GM12878 (cell line): ENCODE measurements around the gene ITLN1. TPM values are rescaled to one million over a fixed set of nuclear protein-coding genes. Genes with fewer than 3 reads are reported as not detected.

Source experiments
- ATAC-seq: fragments of 200-7000 bp; cut with Tn5 transposase; 3 replicates; pipeline ENCODE4 v1.9.1; 2020; ENCODE audit warnings: mild to moderate bottlenecking, moderate library complexity
- BruUV-seq: library from RNA; stranded (reverse); fragments of 400-500 nt; replicated peaks from 2 replicates; lab custom pipeline; 2021; lab: Mats Ljungman, UMichigan
- CTCF ChIA-PET: fragments of 300-600 bp; sonication (Branson Sonifier 250); formaldehyde crosslinking; extraction: SDS; loops from one replicate; lab custom pipeline; 2021; ENCODE audit warnings: inconsistent platforms; lab: Yijun Ruan, JAX
- POLR2A ChIA-PET: fragments of 350-600 bp; formaldehyde crosslinking; extraction: SDS; loops from one replicate; lab custom pipeline; 2021; ENCODE audit warnings: inconsistent platforms; lab: Charles Lee
- RAD21 ChIA-PET: fragments of 300-600 bp; sonication (Branson Sonifier 250); formaldehyde crosslinking; loops from one replicate; lab custom pipeline; 2023; ENCODE audit warnings: antibody characterized with exemption; ENCODE audit not compliant: unreplicated experiment; lab: Charles Lee
- SMC1A ChIA-PET: fragments of 300-600 bp; sonication (Branson Sonifier 250); formaldehyde crosslinking; loops from one replicate; lab custom pipeline; 2023; ENCODE audit not compliant: unreplicated experiment, uncharacterized antibody; lab: Charles Lee
- DNase-seq: peaks from one replicate; pipeline ENCODE4 v3.0.0-alpha.2; 2011; ENCODE audit warnings: low read depth, low spot score
- FAIRE-seq: peaks from 3 replicates; lab custom pipeline; 2011; peaks lifted over from hg19 to GRCh38; lab: Jason Lieb, UNC
- H2AFZ ChIP-seq: 2 replicates; pipeline ENCODE4 v1.6.0; 2011; ENCODE audit warnings: low read depth, low read length, control low read depth; ENCODE audit not compliant: control insufficient read depth
- H3K27ac ChIP-seq: 2 replicates; pipeline ENCODE4 v1.5.1; 2011; ENCODE audit warnings: control low read depth; ENCODE audit not compliant: control insufficient read depth, insufficient read depth
- H3K27me3 ChIP-seq, 2 experiments: replicated peaks in 1 of 2; 2 replicates each; pipeline versions ENCODE4 v1.6.0 to v1.6.1; 2011; ENCODE audit warnings: low read length in 1 of 2; ENCODE audit not compliant: control insufficient read depth in 2 of 2, insufficient read depth in 2 of 2
- H3K36me3 ChIP-seq, 2 experiments: 2 replicates each; pipeline ENCODE4 v1.5.1; 2011; ENCODE audit warnings: low read length in 1 of 2; ENCODE audit not compliant: control insufficient read depth in 2 of 2, insufficient read depth in 2 of 2
- H3K4me1 ChIP-seq: 2 replicates; pipeline ENCODE4 v1.6.1; 2011; ENCODE audit warnings: mild to moderate bottlenecking, low read length, moderate library complexity, mixed read lengths; ENCODE audit not compliant: control insufficient read depth, insufficient read depth
- H3K4me2 ChIP-seq: 2 replicates; pipeline ENCODE4 v1.6.0; 2011; ENCODE audit warnings: control low read depth; ENCODE audit not compliant: control insufficient read depth, insufficient read depth
- H3K4me3 ChIP-seq: fragments of 200-600 bp; sonication (generic); 2 replicates; pipeline ENCODE4 v1.5.1; 2016
- H3K79me2 ChIP-seq: 2 replicates; pipeline ENCODE4 v1.6.0; 2011; ENCODE audit warnings: low read length; ENCODE audit not compliant: control insufficient read depth, insufficient read depth
- H3K9ac ChIP-seq: 2 replicates; pipeline ENCODE4 v1.8.0; 2011; ENCODE audit warnings: low read length, control low read depth, mixed read lengths; ENCODE audit not compliant: control insufficient read depth, insufficient read depth
- H3K9me3 ChIP-seq: replicated peaks from 3 replicates; pipeline ENCODE4 v1.5.1; 2011; ENCODE audit warnings: mild to moderate bottlenecking, low read length; ENCODE audit not compliant: control insufficient read depth, insufficient read depth
- H4K20me1 ChIP-seq: 2 replicates; pipeline ENCODE4 v1.6.0; 2011; ENCODE audit not compliant: control insufficient read depth, insufficient read depth
- ASH2L ChIP-seq: fragments of 300-600, 200-600 bp; sonication (generic); IDR thresholded peaks from 2 replicates; pipeline ENCODE4 v1.6.1; 2017; ENCODE audit warnings: low read depth, mild to moderate bottlenecking, borderline replicate concordance
- BHLHE40 ChIP-seq, 2 experiments: fragments of 450-650 bp in 1 of 2; IDR thresholded peaks; 2 replicates each; pipeline ENCODE4 v1.6.1; 2011 to 2017; ENCODE audit warnings: low read depth in 2 of 2, borderline replicate concordance in 1 of 2, improper control_type of control experiment in 1 of 2, low read length in 1 of 2, mild to moderate bottlenecking in 1 of 2
- CHD1 ChIP-seq: IDR thresholded peaks from 2 replicates; pipeline ENCODE4 v1.6.1; 2012; ENCODE audit warnings: low read depth, low read length, improper control_type of control experiment
- DPF2 ChIP-seq: fragments of 450-650 bp; IDR thresholded peaks from 2 replicates; pipeline ENCODE4 v1.6.1; 2017; ENCODE audit warnings: mild to moderate bottlenecking
- ETV6 ChIP-seq, 2 experiments: fragments of 450-650 bp in 1 of 2; IDR thresholded peaks in 1 of 2; conservative IDR thresholded peaks in 1 of 2; 2 replicates each; pipeline ENCODE4 v1.6.1; 2014; ENCODE audit warnings: antibody characterized with exemption in 1 of 2, borderline replicate concordance in 1 of 2, low read depth in 1 of 2, mild to moderate bottlenecking in 1 of 2, moderate library complexity in 1 of 2
- IKZF1 ChIP-seq: fragments of 450-650 bp; conservative IDR thresholded peaks from 2 replicates; pipeline ENCODE4 v1.6.1; 2017; ENCODE audit warnings: antibody characterized with exemption, mild to moderate bottlenecking
- JUNB ChIP-seq: IDR thresholded peaks from 2 replicates; pipeline ENCODE4 v1.6.1; 2016; ENCODE audit warnings: antibody characterized with exemption, mild to moderate bottlenecking
- MYB ChIP-seq: fragments of 150-350 bp; IDR thresholded peaks from 2 replicates; pipeline ENCODE4 v1.6.1; 2014; ENCODE audit warnings: mild to moderate bottlenecking, low read depth, low read length, borderline replicate concordance
- POU2F2 ChIP-seq: IDR thresholded peaks from 3 replicates; pipeline ENCODE4 v1.6.1; 2011; ENCODE audit warnings: low read depth, mild to moderate bottlenecking, low read length, borderline replicate concordance
- RUNX3 ChIP-seq: IDR thresholded peaks from 2 replicates; pipeline ENCODE4 v1.6.1; 2012; ENCODE audit warnings: low read length, inconsistent platforms
- SUPT20H ChIP-seq: IDR thresholded peaks from 2 replicates; pipeline ENCODE4 v1.6.1; 2011; ENCODE audit warnings: low read depth, mild to moderate bottlenecking, low read length, moderate library complexity, borderline replicate concordance; ENCODE audit not compliant: control insufficient read depth
- WGBS: methylation state at CpG from one replicate; pipeline ENCODE4 v1.1.6; 2016; ENCODE audit warnings: low lambda C conversion rate; ENCODE audit not compliant: insufficient replicate concordance, insufficient coverage; ENCODE audit errors: missing lambda C conversion rate; 5-methylcytosine and 5-hydroxymethylcytosine counted together
- in situ Hi-C: fragments of 300-500 bp; cut with MboI; formaldehyde crosslinking; loops from 9 replicates; pipeline ENCODE4 v1.14.3; 2018; ENCODE audit warnings: mixed read lengths
- intact Hi-C: fragments of 100-400 bp; cut with micrococcal nuclease; formaldehyde crosslinking; loops from one replicate; pipeline ENCODE4 v1.14.2; 2022; ENCODE audit not compliant: unreplicated experiment
- polyA plus RNA-seq, 11 experiments: library from polyadenylated mRNA; depleted of rRNA in 4 of 11; unstranded in 6 of 11; stranded (reverse) in 5 of 11; fragments of >200 nt; fragmentation: Nextera tagmentation in 4 of 11; fragmentation: Illumina TruSeq in 1 of 11; extraction: Ambion mirVana in 4 of 11; extraction: Trizol in 1 of 11; gene quantifications; 1 replicate in 1 of 11; 2 replicates in 10 of 11; pipeline versions ENCODE4 v1.2.1 to v1.2.3, GENCODE V29; 2011 to 2016; ENCODE audit warnings: inconsistent platforms in 2 of 11, missing spikeins in 2 of 11, low read depth in 1 of 11
- total RNA-seq, 4 experiments: library from RNA; depleted of rRNA in 3 of 4; stranded (reverse); fragments of >200 nt in 3 of 4; fragmentation: Illumina TruSeq in 1 of 4; extraction: Trizol in 1 of 4; gene quantifications; 2 replicates each; pipeline versions ENCODE4 v1.2.1 to v1.2.3, GENCODE V29; 2013 to 2021
- TF ChIP-seq, protein P1 (sequence below): IDR thresholded peaks from 2 replicates; pipeline ENCODE4 v1.6.1; 2011; ENCODE audit warnings: mild to moderate bottlenecking, low read depth, low read length, moderate library complexity; ENCODE audit not compliant: insufficient replicate concordance
- TF ChIP-seq, protein P2 (sequence below): IDR thresholded peaks from 2 replicates; pipeline ENCODE4 v1.6.1; 2011; ENCODE audit warnings: borderline replicate concordance, low read depth, mild to moderate bottlenecking, moderate library complexity, low read length; ENCODE audit not compliant: insufficient read depth, poor library complexity, severe bottlenecking
- TF ChIP-seq, protein P3 (sequence below): fragments of 450-650 bp; IDR thresholded peaks from 2 replicates; pipeline ENCODE4 v1.6.1; 2016; ENCODE audit warnings: mild to moderate bottlenecking
- TF ChIP-seq, protein P4 (sequence below): fragments of 450-650 bp; IDR thresholded peaks from 2 replicates; pipeline ENCODE4 v1.6.1; 2017; ENCODE audit warnings: mild to moderate bottlenecking, low read depth, inconsistent platforms; ENCODE audit not compliant: poor library complexity, severe bottlenecking

ITLN1 gene
- total and polyA plus RNA-seq, 10 of the 15 experiments (the other 5 are each of a cell fraction or from before 2014, with no cell fraction given) = not detected

DNA sequence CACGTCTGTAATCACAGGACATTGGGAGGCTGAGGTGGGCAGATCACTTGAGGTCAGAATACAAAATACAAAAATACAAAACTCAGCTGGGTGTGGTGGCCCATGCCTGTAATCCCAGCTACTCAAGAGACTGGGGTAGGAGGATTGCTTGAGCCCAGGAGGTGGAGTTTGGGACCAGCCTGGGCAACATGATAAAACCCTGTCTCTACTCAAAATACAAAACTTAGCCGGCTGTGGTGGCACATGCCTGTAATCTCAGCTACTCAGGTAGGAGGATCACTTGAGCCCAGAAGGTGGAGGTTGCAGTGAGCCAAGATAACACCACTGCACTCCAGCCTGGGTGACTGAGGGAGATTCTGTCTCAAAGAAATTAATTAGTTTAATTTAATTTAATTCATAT lies 6.5 kb upstream of the ITLN1 start (continued):
- TF ChIP-seq DPF2 (no peak), SUPT20H (no peak), RUNX3 (no peak), MYB (no peak), IKZF1 (no peak)

DNA sequence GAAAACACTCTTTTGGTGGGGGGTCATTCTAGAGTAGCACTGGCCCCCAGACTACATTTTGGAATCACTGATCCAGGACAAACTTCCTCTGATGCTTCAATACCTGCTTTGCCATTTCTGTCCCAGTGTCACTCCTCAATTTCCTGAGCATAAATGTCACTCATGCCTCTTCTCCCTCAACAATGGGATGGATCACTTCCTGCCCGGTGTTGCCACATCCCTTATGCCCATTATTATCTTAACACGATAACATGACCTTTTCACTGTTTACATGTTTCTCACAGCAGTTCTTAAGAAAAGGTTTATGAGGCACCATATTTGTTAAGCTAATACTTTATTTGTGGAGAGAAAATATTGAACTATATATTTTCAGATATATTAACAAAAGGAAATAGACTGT lies 3.9 kb upstream of the ITLN1 start:
- no peak overlapping the region for H3K4me2 ChIP-seq
- H3K79me2 ChIP-seq = no peaks in the 10 kb centered on the region
- H3K9me3 ChIP-seq = no peaks in the 10 kb centered on the region; the same call in 2 of the 3 replicates
- FAIRE-seq = no peak
- no peak for DNase-seq
- H2AFZ ChIP-seq = no peak overlapping the region
- H3K36me3 ChIP-seq = no peaks in the 10 kb centered on the region
- intact Hi-C loops (no loop called here), in situ Hi-C loops (no loop called here)
- no peak for ATAC-seq
- ChIA-PET POLR2A (no interaction called here), SMC1A (interaction anchor here (1.1 to 1.3 kb wide), 3 partner anchors 45 to 99 kb away, joined by 3 read pairs; no protein-coding TSS in a partner anchor), CTCF (interaction anchor here (1.4 to 9.5 kb wide), 4 partner anchors 12 to 64 kb away, joined by 3 to 56 read pairs (median 4); partner anchors contain the start of gene ITLN2), RAD21 (no interaction called here)
- 31% methylated on average over 2 of the region's 2 CpGs for WGBS
- H4K20me1 ChIP-seq = no peaks in the 10 kb centered on the region
- H3K27me3 ChIP-seq = no peaks in the 10 kb centered on the region
- H3K9ac ChIP-seq = no peak overlapping the region
- no peak overlapping the region for H3K4me3 ChIP-seq
- H3K4me1 ChIP-seq = no peaks in the 10 kb centered on the region
- no peak overlapping the region for H3K27ac ChIP-seq
- no TSS peak for BruUV-seq
- TF ChIP-seq BHLHE40 (IDR thresholded peaks at IDR 0.05; ENCODE audit: borderline replicate concordance in 1 of 2, low read depth in 2 of 2, low read length in 1 of 2) (no peak), ASH2L (no peak), CHD1 (no peak), ETV6 (conservative IDR thresholded peaks at IDR 0.05 in 1 of 2, IDR thresholded peaks at IDR 0.05 in 1 of 2; ENCODE audit: borderline replicate concordance in 1 of 2, low read depth in 1 of 2) (no peak), POU2F2 (no peak), JUNB (no peak)
- TF ChIP-seq, protein P1, sequence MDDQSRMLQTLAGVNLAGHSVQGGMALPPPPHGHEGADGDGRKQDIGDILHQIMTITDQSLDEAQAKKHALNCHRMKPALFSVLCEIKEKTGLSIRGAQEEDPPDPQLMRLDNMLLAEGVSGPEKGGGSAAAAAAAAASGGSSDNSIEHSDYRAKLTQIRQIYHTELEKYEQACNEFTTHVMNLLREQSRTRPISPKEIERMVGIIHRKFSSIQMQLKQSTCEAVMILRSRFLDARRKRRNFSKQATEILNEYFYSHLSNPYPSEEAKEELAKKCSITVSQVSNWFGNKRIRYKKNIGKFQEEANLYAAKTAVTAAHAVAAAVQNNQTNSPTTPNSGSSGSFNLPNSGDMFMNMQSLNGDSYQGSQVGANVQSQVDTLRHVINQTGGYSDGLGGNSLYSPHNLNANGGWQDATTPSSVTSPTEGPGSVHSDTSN = no peak
- TF ChIP-seq, protein P2, sequence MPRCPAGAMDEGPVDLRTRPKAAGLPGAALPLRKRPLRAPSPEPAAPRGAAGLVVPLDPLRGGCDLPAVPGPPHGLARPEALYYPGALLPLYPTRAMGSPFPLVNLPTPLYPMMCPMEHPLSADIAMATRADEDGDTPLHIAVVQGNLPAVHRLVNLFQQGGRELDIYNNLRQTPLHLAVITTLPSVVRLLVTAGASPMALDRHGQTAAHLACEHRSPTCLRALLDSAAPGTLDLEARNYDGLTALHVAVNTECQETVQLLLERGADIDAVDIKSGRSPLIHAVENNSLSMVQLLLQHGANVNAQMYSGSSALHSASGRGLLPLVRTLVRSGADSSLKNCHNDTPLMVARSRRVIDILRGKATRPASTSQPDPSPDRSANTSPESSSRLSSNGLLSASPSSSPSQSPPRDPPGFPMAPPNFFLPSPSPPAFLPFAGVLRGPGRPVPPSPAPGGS = no peak
- TF ChIP-seq, protein P3, sequence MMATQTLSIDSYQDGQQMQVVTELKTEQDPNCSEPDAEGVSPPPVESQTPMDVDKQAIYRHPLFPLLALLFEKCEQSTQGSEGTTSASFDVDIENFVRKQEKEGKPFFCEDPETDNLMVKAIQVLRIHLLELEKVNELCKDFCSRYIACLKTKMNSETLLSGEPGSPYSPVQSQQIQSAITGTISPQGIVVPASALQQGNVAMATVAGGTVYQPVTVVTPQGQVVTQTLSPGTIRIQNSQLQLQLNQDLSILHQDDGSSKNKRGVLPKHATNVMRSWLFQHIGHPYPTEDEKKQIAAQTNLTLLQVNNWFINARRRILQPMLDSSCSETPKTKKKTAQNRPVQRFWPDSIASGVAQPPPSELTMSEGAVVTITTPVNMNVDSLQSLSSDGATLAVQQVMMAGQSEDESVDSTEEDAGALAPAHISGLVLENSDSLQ = no peak
- TF ChIP-seq, protein P4, sequence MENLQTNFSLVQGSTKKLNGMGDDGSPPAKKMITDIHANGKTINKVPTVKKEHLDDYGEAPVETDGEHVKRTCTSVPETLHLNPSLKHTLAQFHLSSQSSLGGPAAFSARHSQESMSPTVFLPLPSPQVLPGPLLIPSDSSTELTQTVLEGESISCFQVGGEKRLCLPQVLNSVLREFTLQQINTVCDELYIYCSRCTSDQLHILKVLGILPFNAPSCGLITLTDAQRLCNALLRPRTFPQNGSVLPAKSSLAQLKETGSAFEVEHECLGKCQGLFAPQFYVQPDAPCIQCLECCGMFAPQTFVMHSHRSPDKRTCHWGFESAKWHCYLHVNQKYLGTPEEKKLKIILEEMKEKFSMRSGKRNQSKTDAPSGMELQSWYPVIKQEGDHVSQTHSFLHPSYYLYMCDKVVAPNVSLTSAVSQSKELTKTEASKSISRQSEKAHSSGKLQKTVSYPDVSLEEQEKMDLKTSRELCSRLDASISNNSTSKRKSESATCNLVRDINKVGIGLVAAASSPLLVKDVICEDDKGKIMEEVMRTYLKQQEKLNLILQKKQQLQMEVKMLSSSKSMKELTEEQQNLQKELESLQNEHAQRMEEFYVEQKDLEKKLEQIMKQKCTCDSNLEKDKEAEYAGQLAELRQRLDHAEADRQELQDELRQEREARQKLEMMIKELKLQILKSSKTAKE = no peak
